ENCODE data around the gene CTBP1.

DNA sequence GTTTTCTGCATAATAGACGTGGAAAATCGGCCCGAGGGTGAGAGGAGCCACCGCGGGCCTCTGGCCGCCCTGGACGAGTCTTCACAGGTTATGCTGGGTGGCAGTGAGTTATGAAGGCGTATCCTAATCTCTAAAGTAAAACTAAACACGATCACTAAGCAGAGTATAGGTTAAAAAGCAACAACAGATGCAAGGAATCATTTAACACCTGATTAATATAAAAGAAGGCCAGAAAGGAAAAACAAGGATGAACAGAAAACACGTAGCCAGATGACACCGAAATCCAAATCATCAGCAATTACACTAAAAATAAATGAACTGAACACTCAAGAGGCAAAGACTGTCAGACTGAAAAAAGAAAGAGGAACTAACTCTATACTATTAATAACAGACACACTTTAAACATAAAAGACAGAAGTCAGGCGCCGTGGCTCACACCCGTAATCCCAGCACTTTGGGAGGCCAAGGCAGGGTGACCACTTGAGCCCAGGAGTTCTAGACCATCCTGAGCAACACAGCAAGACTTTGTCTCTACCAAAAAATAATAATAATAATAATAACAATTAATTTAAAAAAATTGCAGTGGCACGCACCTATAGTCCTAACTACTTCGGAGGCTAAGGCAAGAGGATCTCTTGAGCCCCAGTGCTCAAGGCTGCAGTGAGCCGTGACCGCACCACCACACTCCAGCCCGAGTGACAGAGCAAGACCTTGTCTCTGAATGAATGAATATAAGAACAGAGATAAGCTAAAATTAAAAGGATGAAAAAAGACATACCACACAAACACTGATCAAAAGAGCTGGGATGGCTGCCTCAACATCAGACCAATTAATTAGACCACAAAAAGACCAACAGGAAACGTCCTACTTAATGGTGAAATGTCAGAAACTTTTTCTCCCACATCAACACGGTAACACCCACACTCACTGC lies 30.0 kb downstream of the CTBP1 start:
- TF ChIP-seq, protein P1, sequence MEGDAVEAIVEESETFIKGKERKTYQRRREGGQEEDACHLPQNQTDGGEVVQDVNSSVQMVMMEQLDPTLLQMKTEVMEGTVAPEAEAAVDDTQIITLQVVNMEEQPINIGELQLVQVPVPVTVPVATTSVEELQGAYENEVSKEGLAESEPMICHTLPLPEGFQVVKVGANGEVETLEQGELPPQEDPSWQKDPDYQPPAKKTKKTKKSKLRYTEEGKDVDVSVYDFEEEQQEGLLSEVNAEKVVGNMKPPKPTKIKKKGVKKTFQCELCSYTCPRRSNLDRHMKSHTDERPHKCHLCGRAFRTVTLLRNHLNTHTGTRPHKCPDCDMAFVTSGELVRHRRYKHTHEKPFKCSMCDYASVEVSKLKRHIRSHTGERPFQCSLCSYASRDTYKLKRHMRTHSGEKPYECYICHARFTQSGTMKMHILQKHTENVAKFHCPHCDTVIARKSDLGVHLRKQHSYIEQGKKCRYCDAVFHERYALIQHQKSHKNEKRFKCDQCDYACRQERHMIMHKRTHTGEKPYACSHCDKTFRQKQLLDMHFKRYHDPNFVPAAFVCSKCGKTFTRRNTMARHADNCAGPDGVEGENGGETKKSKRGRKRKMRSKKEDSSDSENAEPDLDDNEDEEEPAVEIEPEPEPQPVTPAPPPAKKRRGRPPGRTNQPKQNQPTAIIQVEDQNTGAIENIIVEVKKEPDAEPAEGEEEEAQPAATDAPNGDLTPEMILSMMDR (conservative IDR thresholded peaks at IDR 0.05; ENCODE audit: low read depth, low read length) = no peak
- TF ChIP-seq EZH2phosphoT487 (IDR thresholded peaks at IDR 0.05; ENCODE audit: borderline replicate concordance, low read length) = no peak

Measured in PC-3 (cell line).